Psoas muscle (tissue), 8 donors: Measurements from ENCODE around the gene RHBDF2. TPM values are rescaled to one million over a fixed set of nuclear protein-coding genes. Genes with fewer than 3 reads are reported as not detected.

Experiments used
- ATAC-seq, 4 donors: fragments of 200-7000 bp; cut with Tn5 transposase; one replicate each; pipeline ENCODE4 v1.9.1; 2020; ENCODE audit warnings: moderate library complexity in 3 of 4, mild to moderate bottlenecking in 2 of 4
- DNase-seq, 2 donors: peaks; one replicate each; pipeline ENCODE4 v3.0.0-alpha.2; 2020
- H3K27ac ChIP-seq: fragments of 200-600 bp; one replicate; pipeline ENCODE4 v1.8.0; 2022
- H3K27me3 ChIP-seq, 3 donors: fragments of 200-600 bp in 1 of 3; one replicate each; pipeline versions ENCODE4 v1.6.1 to v1.8.0; 2013 to 2022; ENCODE audit warnings: low read length in 2 of 3, mild to moderate bottlenecking in 2 of 3, moderate library complexity in 1 of 3; ENCODE audit not compliant: insufficient read depth in 3 of 3
- H3K36me3 ChIP-seq, 2 donors: fragments of 200-600 bp in 1 of 2; one replicate each; pipeline versions ENCODE4 v1.6.1 to v1.8.0; 2013 to 2022; ENCODE audit warnings: low read depth in 1 of 2, mild to moderate bottlenecking in 1 of 2, moderate library complexity in 1 of 2; ENCODE audit not compliant: insufficient read depth in 1 of 2
- H3K4me1 ChIP-seq: fragments of 200-600 bp; one replicate; pipeline ENCODE4 v1.8.0; 2022
- H3K4me3 ChIP-seq: fragments of 200-600 bp; one replicate; pipeline ENCODE4 v1.8.0; 2022; ENCODE audit warnings: mild to moderate bottlenecking
- H3K9me3 ChIP-seq: fragments of 200-600 bp; one replicate; pipeline ENCODE4 v1.8.0; 2022
- CTCF ChIP-seq: fragments of 200-600 bp; IDR thresholded peaks from one replicate; pipeline ENCODE4 v1.8.0; 2022; ENCODE audit warnings: antibody characterized with exemption
- WGBS, 3 donors: extraction: QIAGEN DNeasy Blood & Tissue Kit; methylation state at CpG; one replicate each; pipeline versions ENCODE4 v1.1.6 to v1.1.7; 2013; 5-methylcytosine and 5-hydroxymethylcytosine counted together
- intact Hi-C, 2 donors: fragments of 100-400 bp; cut with DNase I; formaldehyde crosslinking; loops; one replicate each; pipeline versions ENCODE4 v1.11.0 to v1.14.2; 2022
- polyA plus RNA-seq, 3 donors: library from polyadenylated mRNA; stranded (reverse); fragments of 200-250 nt; gene quantifications; one replicate each; pipeline ENCODE4 v1.2.3, GENCODE V29; 2013
- total RNA-seq, 4 donors: library from RNA; stranded (reverse); fragmentation: NEBNext Ultra II Directional in 2 of 4; extraction: Animal tissue kit (Norgen Biotek cat#: 25700) in 2 of 4; gene quantifications; one replicate each; pipeline versions ENCODE4 v1.2.1 to v1.2.4, GENCODE V29; 2021 to 2023
- donor health status: healthy with polysubstance abuse.
- donor health status: DM: no; HTN: no; CAD: no; lungs with moderate emphysema.
- donor health status: Bipolar disorder and iron deficiency.
- donor health status: healthy.
- donor health status: DM: yes; HTN: yes; CAD: no.
- donor health status: DM: no; HTN: no; CAD: no.
- donor health status: DM: no; HTN: no; CAD: no.
- donor health status: DM: yes; HTN: yes; CAD: no.

RHBDF2 gene
- total and polyA plus RNA-seq, 7 donors, result 6.6 to 23.1 (median 13.3) TPM

GRCh38 chr17:76532072-76532651 is 30.9 kb upstream of the RHBDF2 start:
- intact Hi-C loops, result no loop called here
- Histone ChIP-seq H3K27ac (peak overlapping the region; percentile 74), H3K27me3 (peaks cover 0 to 7% (median 5%) of the 10 kb centered on the region in 3 donors), H3K36me3 (no peaks in the 10 kb centered on the region), H3K4me1 (peaks cover 33% of the 10 kb centered on the region), H3K9me3 (no peaks in the 10 kb centered on the region), H3K4me3 (no peak overlapping the region)
- DNase-seq (no peak), ATAC-seq (no peak)
- 83 to 85% (median 85%) methylated on average over 8 of the region's 8 CpGs for WGBS, 3 donors
- no peak for TF ChIP-seq CTCF

- Histone ChIP-seq H3K27ac (peak overlapping the region; percentile 74), H3K36me3 (no peaks in the 10 kb centered on the region), H3K4me3 (no peak overlapping the region), H3K27me3 (peaks cover 0 to 1% (median 1%) of the 10 kb centered on the region in 3 donors), H3K4me1 (peaks cover 33% of the 10 kb centered on the region), H3K9me3 (no peaks in the 10 kb centered on the region)
- intact Hi-C loops, result no loop called here
- no peak for ATAC-seq
- no peak for TF ChIP-seq CTCF
- DNase-seq, result no peak
- 73 to 78% (median 76%) methylated on average over 17 to 18 of the region's 18 CpGs for WGBS, 3 donors
Observed at GRCh38 chr17:76531486-76532038, 30.3 kb upstream of the RHBDF2 start.

- intact Hi-C loops, result no loop called here
- Histone ChIP-seq H3K4me3 (no peak overlapping the region), H3K4me1 (peaks cover 33% of the 10 kb centered on the region), H3K36me3 (no peaks in the 10 kb centered on the region), H3K27ac (peak overlapping the region; percentile 74), H3K27me3 (peaks cover 0 to 1% (median 0%) of the 10 kb centered on the region in 3 donors), H3K9me3 (no peaks in the 10 kb centered on the region)
- ATAC-seq, result no peak
- DNase-seq, result peak in 1 of 2 donors; percentile 53
- 71 to 78% (median 72%) methylated on average over 30 to 32 of the region's 32 CpGs for WGBS, 3 donors
- TF ChIP-seq CTCF, result no peak
Observed at GRCh38 chr17:76530811-76531485, 29.7 kb upstream of the RHBDF2 start.

GRCh38 chr17:76530095-76530723 is 29.0 kb upstream of the RHBDF2 start:
- intact Hi-C loops, result no loop called here

More at GRCh38 chr17:76530095-76530723, 29.0 kb upstream of the RHBDF2 start:
- DNase-seq (peak; percentile 81 to 92), ATAC-seq (peak; percentile 35 to 58 (median 49))
- H3K36me3 ChIP-seq, result no peaks in the 10 kb centered on the region
- H3K4me1 ChIP-seq, result peaks cover 35% of the 10 kb centered on the region
- peaks cover 0 to 1% (median 0%) of the 10 kb centered on the region in 3 donors for H3K27me3 ChIP-seq
- H3K27ac ChIP-seq, result peak overlapping the region; percentile 74
- no peak for TF ChIP-seq CTCF
- H3K9me3 ChIP-seq, result no peaks in the 10 kb centered on the region
- peak overlapping the region; percentile 11 for H3K4me3 ChIP-seq
- 39 to 55% (median 42%) methylated on average over 23 of the region's 23 CpGs for WGBS, 3 donors
